ENCODE measurements around the gene ARL2.
"Not testable (repeated sequence)": the region's sequence is repeated elsewhere in the genome, so short reads cannot be mapped to it uniquely, and the experiment has no call there.

GRCh38 chr11:65003968-65004367 is 10.0 kb upstream of the ARL2 start:
- TF ChIP-seq ARNT (IDR thresholded peaks at IDR 0.05); FOXA1 (IDR thresholded peaks at IDR 0.05); FOXM1 (IDR thresholded peaks at IDR 0.05; ENCODE audit: borderline replicate concordance); NFRKB (IDR thresholded peaks at IDR 0.05); FOXK2 (IDR thresholded peaks at IDR 0.05): not testable (repeated sequence)
- TF ChIP-seq, protein P1, sequence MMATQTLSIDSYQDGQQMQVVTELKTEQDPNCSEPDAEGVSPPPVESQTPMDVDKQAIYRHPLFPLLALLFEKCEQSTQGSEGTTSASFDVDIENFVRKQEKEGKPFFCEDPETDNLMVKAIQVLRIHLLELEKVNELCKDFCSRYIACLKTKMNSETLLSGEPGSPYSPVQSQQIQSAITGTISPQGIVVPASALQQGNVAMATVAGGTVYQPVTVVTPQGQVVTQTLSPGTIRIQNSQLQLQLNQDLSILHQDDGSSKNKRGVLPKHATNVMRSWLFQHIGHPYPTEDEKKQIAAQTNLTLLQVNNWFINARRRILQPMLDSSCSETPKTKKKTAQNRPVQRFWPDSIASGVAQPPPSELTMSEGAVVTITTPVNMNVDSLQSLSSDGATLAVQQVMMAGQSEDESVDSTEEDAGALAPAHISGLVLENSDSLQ (IDR thresholded peaks at IDR 0.05): not testable (repeated sequence)
